ENCODE data around the gene PCDH9.

- TF ChIP-seq CTCF (IDR thresholded peaks at IDR 0.05) (no peak), POLR2A (IDR thresholded peaks at IDR 0.05) (no peak), POLR2AphosphoS5 (IDR thresholded peaks at IDR 0.05) (no peak), EP300 (IDR thresholded peaks at IDR 0.05) (no peak)
These were observed 967.8 kb downstream of the PCDH9 start for GRCh38 chr13:66262330-66262729.

Measured in suprapubic skin (tissue), 4 donors.